Measurements from ENCODE around the gene ATP9A. TPM values are rescaled to one million over a fixed set of nuclear protein-coding genes. Genes with fewer than 3 reads are reported as not detected.

ATP9A gene
- total and polyA plus RNA-seq, 4 donors: 2.4 to 16.7 (median 9.9) TPM

DNA sequence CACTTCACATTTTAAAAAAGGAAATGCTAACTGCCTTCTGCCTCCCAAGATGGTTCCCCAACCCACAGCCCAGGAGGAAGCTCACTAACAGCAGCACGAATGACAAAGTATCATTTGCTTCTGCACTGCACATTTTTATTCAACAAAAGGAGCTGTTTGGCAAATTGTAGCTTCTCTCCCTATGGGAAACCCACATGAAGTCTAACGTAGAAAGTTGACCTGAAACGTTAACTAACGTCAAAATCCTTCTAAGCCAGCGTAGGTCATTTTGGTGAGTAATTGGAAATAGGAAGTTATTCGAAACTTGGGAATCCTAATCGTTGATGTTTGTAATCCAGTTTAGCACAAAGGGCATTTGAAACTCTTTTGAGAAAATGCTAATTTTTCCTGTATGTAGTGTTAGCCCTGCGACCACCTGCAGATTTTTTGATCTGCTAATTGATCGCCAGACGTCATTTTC, 31.2 kb upstream of the ATP9A start:
- H3K27me3 ChIP-seq (ENCODE audit: control insufficient read depth in 4 of 4, insufficient read depth in 4 of 4, low read length in 3 of 4): no peaks in the 10 kb centered on the region
- no peak for DNase-seq (ENCODE audit: low spot score)
- no peaks in the 10 kb centered on the region for H3K9me3 ChIP-seq (ENCODE audit: control insufficient read depth in 4 of 4, low read length in 3 of 4)
- H3K9ac ChIP-seq (ENCODE audit: low read depth in 1 of 2, low read length in 2 of 2): no peak overlapping the region
- TF ChIP-seq, protein P1, sequence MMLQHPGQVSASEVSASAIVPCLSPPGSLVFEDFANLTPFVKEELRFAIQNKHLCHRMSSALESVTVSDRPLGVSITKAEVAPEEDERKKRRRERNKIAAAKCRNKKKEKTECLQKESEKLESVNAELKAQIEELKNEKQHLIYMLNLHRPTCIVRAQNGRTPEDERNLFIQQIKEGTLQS (IDR thresholded peaks at IDR 0.05): no peak
- no peak for TF ChIP-seq SP1 (IDR thresholded peaks at IDR 0.05)
- no peak for TF ChIP-seq YY1 (IDR thresholded peaks at IDR 0.05)
- TF ChIP-seq, protein P2, sequence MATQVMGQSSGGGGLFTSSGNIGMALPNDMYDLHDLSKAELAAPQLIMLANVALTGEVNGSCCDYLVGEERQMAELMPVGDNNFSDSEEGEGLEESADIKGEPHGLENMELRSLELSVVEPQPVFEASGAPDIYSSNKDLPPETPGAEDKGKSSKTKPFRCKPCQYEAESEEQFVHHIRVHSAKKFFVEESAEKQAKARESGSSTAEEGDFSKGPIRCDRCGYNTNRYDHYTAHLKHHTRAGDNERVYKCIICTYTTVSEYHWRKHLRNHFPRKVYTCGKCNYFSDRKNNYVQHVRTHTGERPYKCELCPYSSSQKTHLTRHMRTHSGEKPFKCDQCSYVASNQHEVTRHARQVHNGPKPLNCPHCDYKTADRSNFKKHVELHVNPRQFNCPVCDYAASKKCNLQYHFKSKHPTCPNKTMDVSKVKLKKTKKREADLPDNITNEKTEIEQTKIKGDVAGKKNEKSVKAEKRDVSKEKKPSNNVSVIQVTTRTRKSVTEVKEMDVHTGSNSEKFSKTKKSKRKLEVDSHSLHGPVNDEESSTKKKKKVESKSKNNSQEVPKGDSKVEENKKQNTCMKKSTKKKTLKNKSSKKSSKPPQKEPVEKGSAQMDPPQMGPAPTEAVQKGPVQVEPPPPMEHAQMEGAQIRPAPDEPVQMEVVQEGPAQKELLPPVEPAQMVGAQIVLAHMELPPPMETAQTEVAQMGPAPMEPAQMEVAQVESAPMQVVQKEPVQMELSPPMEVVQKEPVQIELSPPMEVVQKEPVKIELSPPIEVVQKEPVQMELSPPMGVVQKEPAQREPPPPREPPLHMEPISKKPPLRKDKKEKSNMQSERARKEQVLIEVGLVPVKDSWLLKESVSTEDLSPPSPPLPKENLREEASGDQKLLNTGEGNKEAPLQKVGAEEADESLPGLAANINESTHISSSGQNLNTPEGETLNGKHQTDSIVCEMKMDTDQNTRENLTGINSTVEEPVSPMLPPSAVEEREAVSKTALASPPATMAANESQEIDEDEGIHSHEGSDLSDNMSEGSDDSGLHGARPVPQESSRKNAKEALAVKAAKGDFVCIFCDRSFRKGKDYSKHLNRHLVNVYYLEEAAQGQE (IDR thresholded peaks at IDR 0.05): no peak
- no peak for TF ChIP-seq HNF4A (conservative IDR thresholded peaks at IDR 0.05)
- TF ChIP-seq EGR1 (IDR thresholded peaks at IDR 0.05; ENCODE audit: low read depth in 2 of 2): no peak
- TF ChIP-seq GABPA (IDR thresholded peaks at IDR 0.05 in 1 of 2, conservative IDR thresholded peaks at IDR 0.05 in 1 of 2): no peak
- no peak for TF ChIP-seq RXRA (IDR thresholded peaks at IDR 0.05)
- TF ChIP-seq, protein P3, sequence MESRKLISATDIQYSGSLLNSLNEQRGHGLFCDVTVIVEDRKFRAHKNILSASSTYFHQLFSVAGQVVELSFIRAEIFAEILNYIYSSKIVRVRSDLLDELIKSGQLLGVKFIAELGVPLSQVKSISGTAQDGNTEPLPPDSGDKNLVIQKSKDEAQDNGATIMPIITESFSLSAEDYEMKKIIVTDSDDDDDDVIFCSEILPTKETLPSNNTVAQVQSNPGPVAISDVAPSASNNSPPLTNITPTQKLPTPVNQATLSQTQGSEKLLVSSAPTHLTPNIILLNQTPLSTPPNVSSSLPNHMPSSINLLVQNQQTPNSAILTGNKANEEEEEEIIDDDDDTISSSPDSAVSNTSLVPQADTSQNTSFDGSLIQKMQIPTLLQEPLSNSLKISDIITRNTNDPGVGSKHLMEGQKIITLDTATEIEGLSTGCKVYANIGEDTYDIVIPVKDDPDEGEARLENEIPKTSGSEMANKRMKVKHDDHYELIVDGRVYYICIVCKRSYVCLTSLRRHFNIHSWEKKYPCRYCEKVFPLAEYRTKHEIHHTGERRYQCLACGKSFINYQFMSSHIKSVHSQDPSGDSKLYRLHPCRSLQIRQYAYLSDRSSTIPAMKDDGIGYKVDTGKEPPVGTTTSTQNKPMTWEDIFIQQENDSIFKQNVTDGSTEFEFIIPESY (IDR thresholded peaks at IDR 0.05): no peak
- TF ChIP-seq FOXA2 (IDR thresholded peaks at IDR 0.05): no peak
- TF ChIP-seq JUND (IDR thresholded peaks at IDR 0.05): no peak
- no peak for TF ChIP-seq RAD21 (IDR thresholded peaks at IDR 0.05)
- TF ChIP-seq NR2F2 (IDR thresholded peaks at IDR 0.05): no peak
- TF ChIP-seq FOXA1 (IDR thresholded peaks at IDR 0.05): no peak
- H3K4me3 ChIP-seq (ENCODE audit: low read depth in 1 of 3, low read length in 3 of 3): no peak overlapping the region
- H3K36me3 ChIP-seq (ENCODE audit: control insufficient read depth in 4 of 4, insufficient read depth in 3 of 4, low read depth in 1 of 4, low read length in 3 of 4): no peaks in the 10 kb centered on the region
- H3K27ac ChIP-seq (ENCODE audit: low read depth in 1 of 2, low read length in 2 of 2): no peak overlapping the region
- 53% methylated on average over 10 of the region's 10 CpGs for WGBS
- peaks cover 0 to 24% (median 14%) of the 10 kb centered on the region in 4 donors for H3K4me1 ChIP-seq (ENCODE audit: control insufficient read depth in 4 of 4, insufficient read depth in 4 of 4, low read length in 3 of 4)

DNA sequence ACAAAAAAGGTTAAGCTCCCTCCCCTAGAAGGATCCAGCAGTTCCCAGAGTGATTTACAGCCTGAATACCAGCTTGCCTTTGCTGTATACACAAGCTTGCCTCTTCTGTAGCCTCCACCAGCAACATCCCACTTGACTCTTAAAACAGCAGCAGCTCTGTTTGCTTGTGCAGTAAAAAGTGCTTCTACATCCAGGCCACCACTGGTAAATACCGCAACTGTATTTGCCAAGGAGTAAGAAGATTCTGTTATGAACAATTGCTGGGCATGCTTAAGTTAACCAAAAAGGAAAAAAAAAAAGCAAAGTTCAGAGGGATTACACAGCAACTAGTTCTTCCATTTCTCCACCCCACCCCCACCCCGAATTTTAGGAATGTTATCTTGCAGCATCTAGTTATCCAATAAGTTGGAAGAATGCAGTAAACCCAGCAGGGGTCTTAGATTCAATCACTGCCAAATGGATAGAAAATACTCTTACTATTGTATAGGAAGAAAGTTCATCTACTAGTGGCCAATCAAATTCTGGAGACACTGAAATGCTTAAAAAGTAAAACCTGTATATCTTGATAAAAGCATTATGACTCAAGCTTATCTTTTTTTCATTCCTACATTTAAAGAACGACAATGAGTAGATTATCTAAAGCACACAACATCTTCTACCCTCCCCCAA, 29.3 kb upstream of the ATP9A start:
- no peak overlapping the region for H3K27ac ChIP-seq (ENCODE audit: low read depth in 1 of 2, low read length in 2 of 2)
- TF ChIP-seq, protein P4, sequence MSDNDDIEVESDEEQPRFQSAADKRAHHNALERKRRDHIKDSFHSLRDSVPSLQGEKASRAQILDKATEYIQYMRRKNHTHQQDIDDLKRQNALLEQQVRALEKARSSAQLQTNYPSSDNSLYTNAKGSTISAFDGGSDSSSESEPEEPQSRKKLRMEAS (IDR thresholded peaks at IDR 0.05): no peak
- TF ChIP-seq FOXA1 (IDR thresholded peaks at IDR 0.05): no peak
- no peak for TF ChIP-seq SP1 (IDR thresholded peaks at IDR 0.05)
- TF ChIP-seq JUND (IDR thresholded peaks at IDR 0.05): no peak
- TF ChIP-seq, protein P3 (IDR thresholded peaks at IDR 0.05): no peak
- TF ChIP-seq HNF4G (IDR thresholded peaks at IDR 0.05): no peak
- WGBS: 53% methylated on average over 3 of the region's 3 CpGs
- H3K36me3 ChIP-seq (ENCODE audit: control insufficient read depth in 4 of 4, insufficient read depth in 3 of 4, low read depth in 1 of 4, low read length in 3 of 4): no peaks in the 10 kb centered on the region
- peaks cover 0 to 24% (median 14%) of the 10 kb centered on the region in 4 donors for H3K4me1 ChIP-seq (ENCODE audit: control insufficient read depth in 4 of 4, insufficient read depth in 4 of 4, low read length in 3 of 4)
- no peak overlapping the region for H3K4me3 ChIP-seq (ENCODE audit: low read depth in 1 of 3, low read length in 3 of 3)
- H3K27me3 ChIP-seq (ENCODE audit: control insufficient read depth in 4 of 4, insufficient read depth in 4 of 4, low read length in 3 of 4): no peaks in the 10 kb centered on the region
- H3K9me3 ChIP-seq (ENCODE audit: control insufficient read depth in 4 of 4, low read length in 3 of 4): no peaks in the 10 kb centered on the region
- H3K9ac ChIP-seq (ENCODE audit: low read depth in 1 of 2, low read length in 2 of 2): no peak overlapping the region
- DNase-seq (ENCODE audit: low spot score): no peak

Measured in liver (tissue), 9 donors.